Hepatocyte (in vitro differentiated cells): Measurements from ENCODE around the gene PEAR1. TPM values are rescaled to one million over a fixed set of nuclear protein-coding genes. Genes with fewer than 3 reads are reported as not detected.

Experiments used
- DNase-seq: peaks from one replicate; pipeline ENCODE4 v3.0.0-alpha.2; 2016; ENCODE audit warnings: low spot score
- H2AFZ ChIP-seq: fragments of 200-600 bp; sonication (generic); 2 replicates; pipeline ENCODE4 v1.6.0; 2016; ENCODE audit warnings: antibody characterized with exemption, mild to moderate bottlenecking
- H3K27ac ChIP-seq: fragments of 200-600 bp; sonication (generic); 2 replicates; pipeline ENCODE4 v1.5.1; 2016; ENCODE audit warnings: mild to moderate bottlenecking
- H3K27me3 ChIP-seq: fragments of 200-600 bp; sonication (generic); 2 replicates; pipeline ENCODE4 v1.6.1; 2016
- H3K36me3 ChIP-seq: fragments of 200-600 bp; sonication (generic); replicated peaks from 2 replicates; pipeline ENCODE4 v1.5.1; 2016; ENCODE audit warnings: low read depth; ENCODE audit not compliant: insufficient read depth
- H3K4me1 ChIP-seq: fragments of 200-600 bp; sonication (generic); 2 replicates; pipeline ENCODE4 v1.5.1; 2016; ENCODE audit warnings: mild to moderate bottlenecking, moderate library complexity; ENCODE audit not compliant: insufficient read depth
- H3K4me2 ChIP-seq: fragments of 200-600 bp; sonication (generic); 2 replicates; pipeline ENCODE4 v1.6.0; 2016
- H3K4me3 ChIP-seq: fragments of 200-600 bp; sonication (generic); 2 replicates; pipeline ENCODE4 v1.5.1; 2016; ENCODE audit warnings: mild to moderate bottlenecking
- H3K79me2 ChIP-seq: fragments of 200-600 bp; sonication (generic); 2 replicates; pipeline ENCODE4 v1.6.0; 2017; ENCODE audit warnings: mild to moderate bottlenecking
- H3K9me2 ChIP-seq: fragments of 200-600 bp; sonication (generic); replicated peaks from 2 replicates; pipeline ENCODE4 v1.6.0; 2017; ENCODE audit warnings: mild to moderate bottlenecking; ENCODE audit not compliant: insufficient read depth
- H3K9me3 ChIP-seq: fragments of 200-600 bp; sonication (generic); 2 replicates; pipeline ENCODE4 v1.5.1; 2016; ENCODE audit warnings: low read depth, mild to moderate bottlenecking
- H4K20me1 ChIP-seq: fragments of 200-600 bp; sonication (generic); 2 replicates; pipeline ENCODE4 v1.6.0; 2016; ENCODE audit warnings: mild to moderate bottlenecking; ENCODE audit not compliant: insufficient read depth, poor library complexity, severe bottlenecking
- CTCF ChIP-seq: fragments of 200-600 bp; sonication (generic); IDR thresholded peaks from 2 replicates; pipeline ENCODE4 v1.5.1; 2016; ENCODE audit warnings: antibody characterized with exemption, mild to moderate bottlenecking; ENCODE audit not compliant: poor library complexity
- EZH2 ChIP-seq: fragments of 200-600 bp; sonication (generic); IDR thresholded peaks from 2 replicates; pipeline ENCODE4 v1.6.1; 2016; ENCODE audit warnings: antibody characterized with exemption, mild to moderate bottlenecking, borderline replicate concordance
- EZH2phosphoT487 ChIP-seq: fragments of 200-600 bp; sonication (generic); IDR thresholded peaks from one replicate; pipeline ENCODE4 v1.6.1; 2018; ENCODE audit warnings: antibody characterized with exemption, mild to moderate bottlenecking, low read depth, moderate library complexity; ENCODE audit not compliant: unreplicated experiment, severe bottlenecking
- WGBS: methylation state at CpG from one replicate; pipeline ENCODE4 v1.1.6; 2016; ENCODE audit warnings: low lambda C conversion rate; ENCODE audit errors: missing lambda C conversion rate; 5-methylcytosine and 5-hydroxymethylcytosine counted together
- polyA plus RNA-seq: library from polyadenylated mRNA; unstranded; fragments of >200 nt; fragmentation: Nextera tagmentation; extraction: Ambion mirVana; gene quantifications from 2 replicates; pipeline ENCODE4 v1.2.1, GENCODE V29; 2016
- total RNA-seq: library from RNA; depleted of rRNA; stranded (reverse); fragments of >200 nt; gene quantifications from 2 replicates; pipeline ENCODE4 v1.2.3, GENCODE V29; 2014

PEAR1 gene
- total and polyA plus RNA-seq, 2 experiments from 2014 or later, result 5.3 to 6.3 TPM

GRCh38 chr1:156883919-156884318 lies 9.6 kb upstream of the PEAR1 start:
- Histone ChIP-seq H3K36me3 (no peaks in the 10 kb centered on the region), H3K9me2 (no peaks in the 10 kb centered on the region), H3K27ac (no peak overlapping the region), H3K27me3 (peaks cover 34% of the 10 kb centered on the region), H4K20me1 (no peaks in the 10 kb centered on the region), H3K9me3 (no peaks in the 10 kb centered on the region), H3K79me2 (no peaks in the 10 kb centered on the region), H2AFZ (no peak overlapping the region), H3K4me1 (no peaks in the 10 kb centered on the region), H3K4me2 (no peak overlapping the region), H3K4me3 (no peak overlapping the region)
- WGBS, result 74% methylated on average over 7 of the region's 7 CpGs
- no peak for TF ChIP-seq EZH2
- TF ChIP-seq CTCF, result no peak
- no peak for TF ChIP-seq EZH2phosphoT487
- DNase-seq, result no peak

GRCh38 chr1:156884560-156885184 lies 8.8 kb upstream of the PEAR1 start:
- Histone ChIP-seq H3K4me1 (no peaks in the 10 kb centered on the region), H3K27me3 (peaks cover 26% of the 10 kb centered on the region), H3K27ac (no peak overlapping the region), H3K9me3 (no peaks in the 10 kb centered on the region), H3K36me3 (no peaks in the 10 kb centered on the region), H4K20me1 (no peaks in the 10 kb centered on the region), H3K9me2 (no peaks in the 10 kb centered on the region), H3K79me2 (no peaks in the 10 kb centered on the region), H3K4me3 (no peak overlapping the region), H2AFZ (no peak overlapping the region), H3K4me2 (no peak overlapping the region)
- no peak for DNase-seq
- 54% methylated on average over 10 of the region's 10 CpGs for WGBS
- no peak for TF ChIP-seq CTCF
- no peak for TF ChIP-seq EZH2phosphoT487

GRCh38 chr1:156885314-156885713 lies 8.2 kb upstream of the PEAR1 start:
- no peak overlapping the region for H3K4me2 ChIP-seq
- no peaks in the 10 kb centered on the region for H3K4me1 ChIP-seq
- H3K27ac ChIP-seq, result no peak overlapping the region
- H2AFZ ChIP-seq, result no peak overlapping the region
- H3K4me3 ChIP-seq, result no peak overlapping the region
- no peaks in the 10 kb centered on the region for H3K9me2 ChIP-seq
- WGBS, result 50% methylated on average over 1 of the region's 1 CpG
- no peaks in the 10 kb centered on the region for H4K20me1 ChIP-seq
- peaks cover 27% of the 10 kb centered on the region for H3K27me3 ChIP-seq
- no peaks in the 10 kb centered on the region for H3K9me3 ChIP-seq
- no peaks in the 10 kb centered on the region for H3K79me2 ChIP-seq
- TF ChIP-seq CTCF (no peak), EZH2 (no peak), EZH2phosphoT487 (no peak)
- H3K36me3 ChIP-seq, result no peaks in the 10 kb centered on the region
- DNase-seq, result no peak
